DMS 273 treated with DMSO at 0.1 percent for 48 hours (cell line): ENCODE results near the gene KCNH2.

Experiments used
- DNase-seq: peaks from one replicate; lab custom pipeline; 2025; lab: John Stamatoyannopoulos, UW

The KCNH2 gene

GRCh38 chr7:150959739-150960734, 18.1 kb downstream of the KCNH2 start:
- DNase-seq: no peak

DNA sequence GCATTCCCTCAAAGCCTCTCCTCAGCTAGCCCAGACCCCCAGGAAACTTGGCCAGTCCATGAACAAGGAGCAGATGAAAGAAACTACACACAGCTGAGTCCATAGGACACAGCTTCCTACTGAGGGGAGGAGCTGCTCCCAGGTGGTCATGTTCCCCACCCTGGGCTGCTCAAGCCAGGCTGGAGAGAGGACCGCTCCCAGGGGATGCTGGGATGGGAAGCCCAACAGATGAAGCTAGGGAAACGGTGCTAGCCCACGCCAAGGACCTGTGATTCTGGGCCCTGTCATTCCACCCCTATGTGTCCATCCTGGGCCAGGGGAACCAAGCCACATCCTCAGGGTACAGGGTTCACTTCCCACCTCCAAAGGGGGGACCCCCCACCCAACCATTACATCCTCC, 19.0 kb downstream of the KCNH2 start:
- no peak for DNase-seq

- DNase-seq: no peak
Observed at GRCh38 chr7:150958597-150958996, 19.5 kb downstream of the KCNH2 start.

DNA sequence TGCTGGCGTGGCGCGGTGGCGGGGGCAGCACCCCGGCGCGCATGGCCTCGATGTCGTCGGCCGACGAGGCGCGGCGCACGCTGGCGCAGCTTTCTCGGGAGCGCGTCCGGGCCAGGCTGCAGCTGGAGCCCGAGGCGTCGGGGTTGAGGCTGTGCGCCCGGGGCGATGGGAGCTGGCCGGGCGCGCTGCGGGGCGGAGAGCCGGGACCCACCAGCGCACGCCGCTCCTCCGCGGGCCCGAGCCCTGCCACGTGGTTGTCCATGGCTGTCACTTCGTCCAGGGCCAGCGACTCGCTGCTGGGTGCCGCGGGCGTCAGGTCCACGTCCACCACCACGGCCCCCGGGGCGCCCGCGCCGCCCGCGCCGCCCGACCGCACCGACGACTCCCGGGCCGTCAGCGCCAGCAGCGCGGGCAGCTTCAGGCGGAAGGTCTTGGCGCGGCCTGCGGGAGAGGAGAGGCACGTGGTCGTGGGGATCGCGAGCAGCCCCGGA, 20.0 kb downstream of the KCNH2 start:
- DNase-seq: no peak

- no peak for DNase-seq
Observed at GRCh38 chr7:150957133-150958020, 20.7 kb downstream of the KCNH2 start.

GRCh38 chr7:150956395-150957132, 21.6 kb downstream of the KCNH2 start:
- DNase-seq: no peak

DNA sequence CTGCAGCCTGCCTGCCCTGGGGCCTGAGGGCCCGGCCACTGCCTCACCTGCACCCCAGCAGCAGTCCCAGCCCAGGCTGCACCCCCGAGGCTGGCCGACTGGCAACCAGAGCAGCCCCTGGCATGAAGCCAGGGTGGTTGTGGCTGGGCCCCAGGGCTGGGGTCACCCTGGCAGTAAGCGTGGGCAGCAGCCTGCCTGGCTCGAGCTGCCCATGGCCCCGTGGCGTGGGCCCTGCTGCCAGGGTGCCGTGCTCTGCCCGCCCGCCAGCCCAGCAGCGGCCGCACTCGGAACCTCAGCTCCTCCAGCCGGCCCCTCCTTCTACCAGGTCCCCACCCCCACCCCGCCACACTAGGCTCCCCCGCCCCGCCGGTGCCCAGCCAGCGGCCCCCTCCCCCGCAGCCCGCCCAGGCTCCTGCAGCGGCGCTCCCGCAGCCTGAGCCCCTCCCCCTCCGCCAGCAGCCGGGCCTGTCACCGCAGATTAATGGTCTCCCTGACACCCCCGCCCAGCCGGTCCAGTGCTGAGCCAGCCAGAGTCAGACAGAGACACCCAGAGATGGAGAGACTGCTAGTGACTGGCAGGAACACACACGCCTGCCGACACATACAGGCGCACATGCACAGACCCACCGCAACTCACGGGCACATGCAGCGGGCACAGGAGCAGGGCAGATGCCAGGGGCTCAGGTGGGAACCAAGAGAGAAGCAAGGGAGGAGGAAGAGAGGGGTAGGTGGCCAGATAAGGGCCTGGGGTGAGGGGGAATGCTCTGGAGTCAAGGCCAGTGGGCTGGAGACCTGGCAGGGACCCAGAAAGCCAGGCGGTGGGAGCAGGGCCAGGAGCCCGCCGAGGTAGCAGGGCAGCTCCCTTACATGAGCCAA, 22.4 kb downstream of the KCNH2 start:
- DNase-seq: peak; percentile 96

DNA sequence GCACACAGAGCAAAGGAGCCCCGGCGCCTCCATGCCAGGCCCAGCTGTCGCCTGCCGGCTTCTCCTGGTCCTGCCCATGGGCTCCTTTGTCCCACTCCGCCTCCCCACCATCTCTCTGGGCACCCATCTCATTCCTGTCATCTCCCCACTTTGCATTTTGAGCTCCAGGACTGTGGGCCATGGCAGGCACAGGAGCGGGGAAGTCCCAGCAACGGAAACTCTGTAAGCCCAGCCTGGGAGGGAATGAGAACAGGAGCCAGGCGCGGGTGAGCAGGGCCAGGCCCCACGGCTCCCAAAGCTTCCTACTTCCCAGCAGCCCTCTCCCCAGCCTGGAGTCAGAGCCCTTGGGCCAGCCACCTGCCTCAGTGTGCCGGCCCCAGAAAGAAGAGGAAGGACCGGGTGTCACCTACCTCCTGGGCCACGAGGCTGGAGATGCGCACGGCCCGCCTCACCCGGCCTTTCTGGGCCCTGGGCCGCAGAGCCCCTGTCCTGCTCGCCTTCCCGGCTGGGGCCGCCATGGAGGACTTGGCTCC, 23.1 kb downstream of the KCNH2 start:
- DNase-seq: no peak

GRCh38 chr7:150954201-150954985, 23.7 kb downstream of the KCNH2 start:
- DNase-seq: no peak

DNA sequence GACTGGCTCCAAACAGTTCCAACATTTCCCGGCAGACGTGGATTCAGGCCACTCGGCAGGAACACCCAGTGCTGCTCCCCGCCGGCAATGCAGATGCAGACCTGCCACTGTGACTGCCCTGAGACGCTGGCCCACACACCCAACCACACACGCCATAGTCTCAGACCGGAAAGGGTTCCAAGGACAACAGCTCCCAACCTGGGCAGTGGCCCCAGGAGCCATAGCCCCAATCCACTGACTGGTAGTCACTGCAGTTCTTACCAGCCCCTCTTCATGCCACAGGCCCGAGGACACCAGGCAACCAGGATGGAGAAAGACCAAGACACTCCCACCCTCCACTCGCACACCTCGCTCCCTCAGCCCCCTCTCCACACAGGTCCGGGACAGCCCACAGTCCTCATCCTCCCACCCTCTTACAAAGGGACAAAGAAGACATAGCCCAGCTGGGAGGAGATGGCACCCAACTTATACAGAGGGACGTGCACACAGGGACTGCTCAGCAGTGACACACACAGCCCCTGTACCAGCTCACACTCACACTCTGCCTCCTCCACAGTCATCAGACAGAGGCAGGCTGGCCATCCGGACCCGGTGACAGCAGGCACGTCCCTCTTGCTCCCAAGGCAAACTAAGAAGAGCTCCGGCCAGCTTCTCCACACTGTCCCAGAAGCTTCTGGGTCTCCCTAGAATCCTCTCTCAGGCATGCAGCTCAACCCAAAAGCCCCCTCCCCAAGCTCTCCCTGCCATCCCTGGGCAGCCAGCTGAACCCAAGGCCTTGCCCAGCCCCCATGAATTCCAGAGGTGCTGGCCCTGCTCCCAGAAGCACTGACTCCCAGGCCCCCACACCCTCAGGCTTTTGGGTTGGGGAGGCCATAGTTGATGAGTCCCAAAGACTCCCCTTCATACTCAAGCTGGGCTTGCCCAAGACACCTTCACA, 24.8 kb downstream of the KCNH2 start:
- DNase-seq: no peak

DNA sequence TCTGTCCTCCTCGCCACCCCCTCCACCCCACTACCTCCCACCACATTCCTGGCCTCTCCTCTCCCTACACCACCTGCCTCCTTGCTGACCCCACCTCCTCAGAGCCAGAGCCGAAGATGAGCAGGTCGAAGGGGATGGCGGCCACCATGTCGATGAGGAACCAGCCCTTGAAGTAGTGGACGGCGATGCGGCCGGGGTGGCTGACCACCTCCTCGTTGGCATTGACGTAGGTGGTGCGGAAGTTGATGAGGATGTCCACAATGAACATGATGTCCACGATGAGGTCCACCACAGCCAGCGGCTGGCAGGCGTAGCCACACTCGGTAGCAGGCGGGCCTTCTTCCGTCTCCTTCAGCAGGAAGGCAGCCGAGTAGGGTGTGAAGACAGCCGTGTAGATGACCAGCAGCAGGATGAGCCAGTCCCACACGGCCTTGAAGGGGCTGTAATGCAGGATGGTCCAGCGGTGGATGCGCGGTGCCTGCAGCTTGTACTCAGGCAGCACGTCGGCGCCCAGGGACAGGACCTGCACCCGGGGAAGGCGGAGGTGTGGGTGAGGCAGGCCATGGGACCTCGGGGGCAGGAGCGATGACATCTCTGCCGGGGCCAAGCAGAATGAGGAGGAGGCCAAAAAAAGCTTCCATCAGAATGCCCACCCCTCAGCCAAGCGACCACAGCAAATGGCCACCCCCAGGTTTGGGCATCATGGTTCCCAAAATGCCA, 25.6 kb downstream of the KCNH2 start:
- no peak for DNase-seq

DNA sequence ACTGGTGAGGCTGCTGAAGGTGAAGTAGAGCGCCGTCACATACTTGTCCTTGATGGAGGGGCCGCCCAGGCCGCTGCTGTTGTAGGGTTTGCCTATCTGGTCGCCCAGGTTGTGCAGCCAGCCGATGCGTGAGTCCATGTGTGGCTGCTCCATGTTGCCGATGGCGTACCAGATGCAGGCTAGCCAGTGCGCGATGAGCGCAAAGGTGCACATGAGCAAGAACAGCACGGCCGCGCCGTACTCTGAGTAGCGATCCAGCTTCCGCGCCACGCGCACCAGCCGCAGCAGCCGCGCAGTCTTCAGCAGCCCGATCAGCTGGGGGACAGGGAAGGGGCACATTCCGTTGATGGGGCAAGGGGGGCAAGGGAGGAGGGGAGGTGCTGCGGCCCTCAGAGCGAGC, 26.6 kb downstream of the KCNH2 start:
- DNase-seq: no peak

- no peak for DNase-seq
Observed at GRCh38 chr7:150951181-150951520, 27.0 kb downstream of the KCNH2 start.

DNA sequence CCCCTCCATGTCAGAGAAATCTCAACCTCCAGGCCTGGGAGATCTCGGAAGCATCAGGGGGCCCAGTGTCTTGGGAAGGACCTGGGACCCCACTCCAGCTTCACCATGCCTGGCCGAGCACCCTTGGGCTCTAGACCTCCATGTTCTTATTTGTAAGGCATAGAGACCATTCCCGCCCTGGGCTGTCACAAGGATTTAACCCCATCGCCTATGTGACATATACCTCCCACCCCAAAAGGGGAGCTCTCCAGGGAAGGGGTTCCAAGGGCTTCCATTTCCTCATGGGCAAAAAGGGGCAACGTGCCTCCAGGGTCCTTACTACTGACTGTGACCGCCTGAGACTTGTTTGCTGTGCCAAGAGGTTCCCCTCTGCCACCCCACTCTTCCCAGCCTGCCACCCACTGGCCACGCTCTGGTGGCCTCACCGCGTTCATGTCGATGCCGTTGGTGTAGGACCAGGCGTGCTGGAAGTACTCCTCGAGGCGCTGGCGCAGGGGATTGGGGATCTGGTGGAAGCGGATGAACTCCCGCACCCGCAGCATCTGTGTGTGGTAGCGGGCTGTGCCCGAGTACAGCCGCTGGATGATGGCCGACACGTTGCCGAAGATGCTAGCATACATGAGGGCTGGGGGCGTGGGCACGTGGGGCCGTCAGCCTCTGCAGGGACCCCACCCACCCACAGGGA, 27.5 kb downstream of the KCNH2 start:
- DNase-seq: no peak

DNA sequence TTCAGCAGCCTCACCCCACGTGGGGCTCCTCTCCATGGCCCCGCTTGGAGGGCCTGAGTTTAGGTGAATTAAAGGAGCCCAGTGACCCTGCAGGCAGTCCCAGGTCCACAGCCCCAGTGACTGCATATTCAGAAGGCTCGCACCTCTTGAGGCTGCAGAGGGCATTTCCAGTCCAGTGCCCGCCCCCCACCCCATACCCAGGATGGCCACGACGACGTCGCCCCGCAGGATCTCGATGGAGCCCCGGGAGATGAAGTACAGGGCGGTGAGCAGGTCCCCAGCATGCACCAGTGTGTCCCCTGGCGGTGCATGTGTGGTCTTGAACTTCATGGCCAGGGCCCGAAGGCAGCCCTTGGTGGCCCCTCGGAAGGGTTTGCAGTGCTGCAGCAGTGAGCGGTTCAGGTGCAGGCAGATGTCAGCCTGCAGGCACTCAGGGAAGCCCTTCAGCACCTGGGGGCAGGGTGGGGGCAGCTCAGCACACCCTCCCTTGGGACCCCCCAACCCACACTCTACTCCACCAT, 28.1 kb downstream of the KCNH2 start:
- no peak for DNase-seq

DNA sequence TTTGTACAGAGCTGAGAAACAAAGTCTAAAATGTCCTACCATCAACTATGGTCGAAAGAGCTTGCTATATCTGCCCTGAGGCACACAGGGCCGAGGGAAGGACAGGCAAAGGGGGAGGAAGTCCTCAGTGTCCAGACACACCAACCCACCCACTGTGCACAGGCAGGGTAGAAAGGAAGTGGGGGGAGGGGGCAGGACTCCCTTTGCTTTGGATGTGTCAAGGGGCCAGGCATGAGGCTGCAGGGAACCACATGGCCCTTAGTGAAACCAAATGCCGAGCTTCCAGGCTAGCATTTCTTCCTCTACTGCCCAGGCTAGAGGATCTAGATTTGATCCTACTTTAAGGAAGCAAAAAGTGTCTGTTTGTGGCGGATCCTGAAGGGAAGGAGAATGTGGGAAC, 28.6 kb downstream of the KCNH2 start:
- no peak for DNase-seq

- DNase-seq: no peak
Observed at GRCh38 chr7:150948791-150949251, 29.3 kb downstream of the KCNH2 start.
